ENCODE data around the gene GPR89A.

DNA sequence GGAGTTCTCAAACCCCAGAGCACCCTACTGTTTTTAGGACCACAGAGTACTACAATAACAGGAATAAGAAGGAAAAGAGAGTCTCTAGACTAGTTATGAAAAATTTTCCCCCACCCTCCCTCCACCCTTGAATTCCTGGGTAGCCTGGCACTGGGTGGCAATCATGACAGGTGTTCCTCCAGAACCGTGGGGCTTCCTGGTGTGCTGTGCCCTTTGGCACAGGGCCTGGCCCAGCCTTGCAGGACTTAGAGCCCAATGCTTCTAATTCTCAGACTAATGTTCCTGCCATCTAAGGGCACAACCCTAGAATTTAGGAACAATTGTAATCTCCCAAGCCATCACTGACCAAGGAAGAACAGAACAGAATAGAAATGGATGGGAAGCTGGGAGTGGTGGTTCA, 110.0 kb downstream of the GPR89A start:
- TF ChIP-seq, protein P1, sequence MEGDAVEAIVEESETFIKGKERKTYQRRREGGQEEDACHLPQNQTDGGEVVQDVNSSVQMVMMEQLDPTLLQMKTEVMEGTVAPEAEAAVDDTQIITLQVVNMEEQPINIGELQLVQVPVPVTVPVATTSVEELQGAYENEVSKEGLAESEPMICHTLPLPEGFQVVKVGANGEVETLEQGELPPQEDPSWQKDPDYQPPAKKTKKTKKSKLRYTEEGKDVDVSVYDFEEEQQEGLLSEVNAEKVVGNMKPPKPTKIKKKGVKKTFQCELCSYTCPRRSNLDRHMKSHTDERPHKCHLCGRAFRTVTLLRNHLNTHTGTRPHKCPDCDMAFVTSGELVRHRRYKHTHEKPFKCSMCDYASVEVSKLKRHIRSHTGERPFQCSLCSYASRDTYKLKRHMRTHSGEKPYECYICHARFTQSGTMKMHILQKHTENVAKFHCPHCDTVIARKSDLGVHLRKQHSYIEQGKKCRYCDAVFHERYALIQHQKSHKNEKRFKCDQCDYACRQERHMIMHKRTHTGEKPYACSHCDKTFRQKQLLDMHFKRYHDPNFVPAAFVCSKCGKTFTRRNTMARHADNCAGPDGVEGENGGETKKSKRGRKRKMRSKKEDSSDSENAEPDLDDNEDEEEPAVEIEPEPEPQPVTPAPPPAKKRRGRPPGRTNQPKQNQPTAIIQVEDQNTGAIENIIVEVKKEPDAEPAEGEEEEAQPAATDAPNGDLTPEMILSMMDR (IDR thresholded peaks at IDR 0.05): no peak
- TF ChIP-seq POLR2A (IDR thresholded peaks at IDR 0.05): no peak

All from esophagus squamous epithelium (tissue), 4 donors.